GM19463 (cell line): Measurements from ENCODE around the gene PHF23.

Experiments
- ATAC-seq: cut with Tn5 transposase; IDR thresholded peaks from one replicate; pipeline ENCODE4 v1.9.1; 2021; ENCODE audit warnings: mild to moderate bottlenecking, moderate library complexity; ENCODE audit not compliant: unreplicated experiment

The PHF23 gene

GRCh38 chr17:7207120-7208001, 31.9 kb downstream of the PHF23 start:
- ATAC-seq = no peak

GRCh38 chr17:7205561-7205960, 33.7 kb downstream of the PHF23 start:
- no peak for ATAC-seq

- peak; percentile 90 for ATAC-seq
These were observed 34.3 kb downstream of the PHF23 start for GRCh38 chr17:7204828-7205461.

GRCh38 chr17:7204336-7204735, 34.9 kb downstream of the PHF23 start:
- no peak for ATAC-seq

GRCh38 chr17:7203391-7203790, 35.9 kb downstream of the PHF23 start:
- ATAC-seq = no peak

GRCh38 chr17:7196651-7197401, 42.4 kb downstream of the PHF23 start:
- ATAC-seq = no peak

GRCh38 chr17:7195971-7196370, 43.3 kb downstream of the PHF23 start:
- no peak for ATAC-seq

GRCh38 chr17:7192271-7192937, 46.9 kb downstream of the PHF23 start:
- no peak for ATAC-seq

GRCh38 chr17:7191571-7192270, 47.5 kb downstream of the PHF23 start:
- no peak for ATAC-seq

- ATAC-seq = no peak
These were observed 48.2 kb downstream of the PHF23 start for GRCh38 chr17:7191069-7191468.

- ATAC-seq = no peak
These were observed 48.9 kb downstream of the PHF23 start for GRCh38 chr17:7190276-7190917.

GRCh38 chr17:7186241-7186640, 53.0 kb downstream of the PHF23 start:
- no peak for ATAC-seq
